PC-9 (cell line): ENCODE measurements around the gene GGN.

Experiments
- CTCF ChIP-seq: fragments of 200-600 bp; sonication (generic); conservative IDR thresholded peaks from 2 replicates; pipeline ENCODE4 v1.6.1; 2017; ENCODE audit warnings: mixed run types, antibody characterized with exemption, mild to moderate bottlenecking, moderate library complexity
- EZH2 ChIP-seq: fragments of 200-600 bp; sonication (generic); IDR thresholded peaks from 2 replicates; pipeline ENCODE4 v1.8.0; 2017; ENCODE audit warnings: antibody characterized with exemption, low read depth

DNA sequence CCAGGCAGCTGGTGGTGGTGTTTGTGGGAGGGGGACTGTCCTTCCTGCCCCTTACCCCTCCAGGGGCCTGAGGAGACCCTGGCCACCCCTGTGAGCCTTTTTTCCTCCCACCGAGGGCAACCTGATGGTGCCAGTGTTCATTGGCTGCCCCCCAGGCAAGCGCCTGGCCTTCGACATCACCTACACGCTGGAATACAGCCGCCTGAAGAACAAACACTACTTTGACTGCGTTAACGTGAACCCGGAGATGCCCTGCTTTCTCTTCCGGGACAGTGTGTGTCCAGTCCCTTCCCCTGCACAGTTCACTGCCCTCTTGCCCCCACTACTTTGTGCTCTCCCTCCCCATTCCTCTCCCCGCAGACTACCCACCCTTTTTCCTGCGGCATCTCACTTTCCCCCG lies 20.8 kb downstream of the GGN start:
- TF ChIP-seq EZH2 (no peak), CTCF (no peak)
